Small intestine (tissue), 7 donors: ENCODE data around the gene UBA5. TPM values are rescaled to one million over a fixed set of nuclear protein-coding genes. Genes with fewer than 3 reads are reported as not detected.

Experiments used
- DNase-seq, 2 donors: peaks; one replicate each; pipeline versions ENCODE4 v3.0.0 to v3.0.0-alpha.2; 2013
- FAIRE-seq: peaks from 2 replicates; lab custom pipeline; 2012; peaks lifted over from hg19 to GRCh38; lab: Jason Lieb, UNC
- H3K27ac ChIP-seq, 3 donors: one replicate each; pipeline ENCODE4 v1.5.1; 2013; ENCODE audit warnings: low read length in 2 of 3, mild to moderate bottlenecking in 2 of 3, control low read depth in 1 of 3, inconsistent platforms in 1 of 3, low read depth in 1 of 3, moderate library complexity in 1 of 3
- H3K27me3 ChIP-seq, 3 donors: one replicate each; pipeline ENCODE4 v1.6.1; 2013; ENCODE audit warnings: low read length in 3 of 3, inconsistent platforms in 1 of 3; ENCODE audit not compliant: control insufficient read depth in 3 of 3, insufficient read depth in 3 of 3
- H3K36me3 ChIP-seq, 3 donors: one replicate each; pipeline ENCODE4 v1.6.1; 2013; ENCODE audit warnings: low read length in 3 of 3, inconsistent platforms in 1 of 3, low read depth in 1 of 3, mild to moderate bottlenecking in 1 of 3, moderate library complexity in 1 of 3; ENCODE audit not compliant: control insufficient read depth in 3 of 3, insufficient read depth in 2 of 3
- H3K4me1 ChIP-seq, 3 donors: one replicate each; pipeline ENCODE4 v1.6.1; 2013; ENCODE audit warnings: low read length in 2 of 3, inconsistent platforms in 1 of 3, low read depth in 1 of 3, mild to moderate bottlenecking in 1 of 3, moderate library complexity in 1 of 3; ENCODE audit not compliant: control insufficient read depth in 3 of 3, insufficient read depth in 2 of 3
- H3K4me3 ChIP-seq, 3 donors: one replicate each; pipeline ENCODE4 v1.5.1; 2013; ENCODE audit warnings: low read length in 3 of 3, control low read depth in 1 of 3, inconsistent platforms in 1 of 3, low read depth in 1 of 3, mild to moderate bottlenecking in 1 of 3, moderate library complexity in 1 of 3
- H3K9me3 ChIP-seq, 2 donors: one replicate each; pipeline ENCODE4 v1.6.1; 2013; ENCODE audit warnings: low read depth in 1 of 2, low read length in 1 of 2; ENCODE audit not compliant: control insufficient read depth in 2 of 2, insufficient read depth in 1 of 2
- WGBS, 3 donors: extraction: QIAGEN DNeasy Blood & Tissue Kit; methylation state at CpG; one replicate each; pipeline ENCODE4 v1.1.7; 2013; 5-methylcytosine and 5-hydroxymethylcytosine counted together
- polyA plus RNA-seq, 4 donors: library from polyadenylated mRNA; stranded (reverse) in 3 of 4; unstranded in 1 of 4; fragments of 200-250 nt in 3 of 4; fragments of 120-200 nt in 1 of 4; gene quantifications; one replicate each; pipeline versions ENCODE4 v1.2.1 to v1.2.3, GENCODE V29; 2013
- donor health status: healthy with polysubstance abuse.
- donor health status: control.
- donor health status: control.
- donor health status: Bipolar disorder and iron deficiency.
- donor health status: healthy.

The UBA5 gene
- polyA plus RNA-seq, 4 donors = 27.0 to 64.3 (median 29.3) TPM

DNA sequence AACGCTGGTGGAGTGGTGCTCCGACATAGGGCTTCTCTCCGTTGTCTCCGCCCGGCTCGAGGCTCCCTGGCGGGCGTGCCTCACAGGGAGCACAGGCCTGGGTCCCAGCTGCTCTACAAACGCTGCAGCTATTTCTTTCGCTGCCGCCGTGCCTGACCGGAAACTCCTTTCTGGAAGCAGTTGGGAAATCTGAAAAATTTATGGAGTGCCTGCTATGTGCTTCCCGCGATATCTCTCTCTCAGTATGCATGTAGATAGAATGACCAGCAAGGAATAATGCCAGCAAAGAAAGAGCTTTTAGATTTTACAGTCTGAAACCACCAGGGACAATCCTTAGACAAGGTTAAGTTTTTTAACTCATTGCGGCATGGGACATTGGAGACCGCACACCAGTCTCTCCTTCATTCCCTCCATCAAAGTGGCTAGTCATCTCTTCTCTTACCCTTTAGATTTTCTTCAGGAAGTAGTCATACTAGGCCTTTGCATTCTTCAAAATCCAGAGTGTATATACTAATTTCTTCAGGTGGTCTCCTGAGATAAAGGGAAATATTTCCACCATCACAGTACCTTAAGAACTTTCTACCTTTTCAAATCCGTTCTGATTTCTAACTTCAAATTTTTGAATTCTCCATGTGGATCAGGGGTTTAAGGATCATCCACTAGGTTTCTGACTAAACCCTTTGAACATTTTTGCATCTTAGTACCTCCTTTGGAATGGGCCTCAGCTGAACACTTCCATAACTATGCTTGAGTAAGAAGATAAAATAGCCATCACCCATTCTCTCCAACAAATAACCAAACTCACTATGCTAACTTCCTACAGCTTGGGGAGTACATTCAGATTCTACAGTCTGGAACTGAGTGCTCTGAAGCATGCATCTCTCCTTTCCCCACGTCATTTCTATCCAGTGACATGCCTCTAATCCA, 63.2 kb downstream of the UBA5 start:
- Histone ChIP-seq H3K36me3 (no peaks in the 10 kb centered on the region), H3K4me3 (peak overlapping the region; percentile 57 to 79 (median 62)), H3K4me1 (peaks cover 2 to 5% (median 5%) of the 10 kb centered on the region in 3 donors), H3K27me3 (no peaks in the 10 kb centered on the region), H3K27ac (peak overlapping the region; percentile 61 to 95 (median 78)), H3K9me3 (no peaks in the 10 kb centered on the region)
- DNase-seq = no peak
- 11 to 13% (median 11%) methylated on average over 19 of the region's 19 CpGs for WGBS, 3 donors
- FAIRE-seq = no peak

DNA sequence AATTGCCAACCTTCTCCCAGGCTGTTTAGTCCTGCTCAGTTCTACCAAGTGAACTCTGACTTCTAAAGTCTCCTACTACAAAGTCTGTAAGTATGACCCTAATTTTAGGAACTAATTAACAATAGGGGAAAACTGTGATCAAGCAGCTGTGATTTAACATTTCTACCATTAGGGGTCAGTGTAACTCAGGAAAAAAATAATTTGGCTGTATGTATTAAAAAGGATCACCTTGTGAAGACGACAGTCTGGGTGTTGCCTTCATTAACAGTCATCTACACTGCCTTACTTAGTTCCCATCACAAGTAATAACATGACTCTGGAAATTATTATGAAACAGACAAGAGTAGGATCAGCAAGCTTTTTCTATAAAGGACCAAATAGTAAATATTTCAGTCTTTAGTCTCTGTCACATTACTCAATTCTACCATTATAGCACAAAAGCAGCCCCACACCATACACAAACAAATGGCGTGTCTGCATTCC, 66.3 kb downstream of the UBA5 start:
- no peak overlapping the region for H3K27ac ChIP-seq
- peaks cover 0 to 2% (median 0%) of the 10 kb centered on the region in 3 donors for H3K4me1 ChIP-seq
- FAIRE-seq = no peak
- peaks cover 0 to 7% (median 0%) of the 10 kb centered on the region in 3 donors for H3K27me3 ChIP-seq
- peak; percentile 55 to 60 for DNase-seq
- 17 to 24% (median 19%) methylated on average over 2 of the region's 2 CpGs for WGBS, 3 donors
- no peaks in the 10 kb centered on the region for H3K9me3 ChIP-seq
- H3K36me3 ChIP-seq = no peaks in the 10 kb centered on the region
- H3K4me3 ChIP-seq = no peak overlapping the region

Other genes with a start within 250 kb of the UBA5 start
- gene DNAJC13, start 242.8 kb upstream of the UBA5 start, polyA plus RNA-seq = 10 to 100 TPM; 10.1 to 46.6 (median 14.2) TPM
- gene ACKR4, start 63.1 kb upstream of the UBA5 start, polyA plus RNA-seq = 10 to 100 TPM in 2 of 4 donors, 1 to 10 TPM in 2; 1.2 to 24.4 (median 9.2) TPM
- 10 to 100 TPM in 3 of 4 donors, 1 to 10 TPM in 1; 4.9 to 55.0 (median 42.2) TPM for gene ACAD11, start 520 bp upstream of the UBA5 start, polyA plus RNA-seq
- gene NPHP3, start 62.1 kb downstream of the UBA5 start, polyA plus RNA-seq = 10 to 100 TPM in 2 of 4 donors, 1 to 10 TPM in 2; 3.8 to 30.0 (median 11.6) TPM